Measurements from ENCODE around the gene RAD51C.

DNA sequence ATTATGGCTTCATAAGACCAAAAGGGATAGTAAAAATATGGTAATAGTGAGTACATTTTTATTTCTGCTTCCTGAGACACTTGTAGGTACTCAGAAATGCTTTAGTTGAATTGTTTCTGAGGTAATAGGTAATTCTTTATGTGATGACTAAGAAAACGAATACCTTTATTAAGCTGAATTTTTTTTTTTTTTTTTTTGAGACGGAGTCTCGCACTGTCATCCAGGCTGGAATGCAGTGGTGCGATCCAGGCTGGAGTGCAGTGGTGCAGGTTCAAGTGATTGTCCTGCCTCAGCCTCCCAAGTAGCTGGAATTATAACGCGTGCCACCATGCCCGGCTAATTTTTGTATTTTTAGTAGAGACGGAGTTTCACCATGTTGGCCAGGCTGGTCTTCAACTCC lies 1.9 kb downstream of the RAD51C start:
- TF ChIP-seq, protein P1, sequence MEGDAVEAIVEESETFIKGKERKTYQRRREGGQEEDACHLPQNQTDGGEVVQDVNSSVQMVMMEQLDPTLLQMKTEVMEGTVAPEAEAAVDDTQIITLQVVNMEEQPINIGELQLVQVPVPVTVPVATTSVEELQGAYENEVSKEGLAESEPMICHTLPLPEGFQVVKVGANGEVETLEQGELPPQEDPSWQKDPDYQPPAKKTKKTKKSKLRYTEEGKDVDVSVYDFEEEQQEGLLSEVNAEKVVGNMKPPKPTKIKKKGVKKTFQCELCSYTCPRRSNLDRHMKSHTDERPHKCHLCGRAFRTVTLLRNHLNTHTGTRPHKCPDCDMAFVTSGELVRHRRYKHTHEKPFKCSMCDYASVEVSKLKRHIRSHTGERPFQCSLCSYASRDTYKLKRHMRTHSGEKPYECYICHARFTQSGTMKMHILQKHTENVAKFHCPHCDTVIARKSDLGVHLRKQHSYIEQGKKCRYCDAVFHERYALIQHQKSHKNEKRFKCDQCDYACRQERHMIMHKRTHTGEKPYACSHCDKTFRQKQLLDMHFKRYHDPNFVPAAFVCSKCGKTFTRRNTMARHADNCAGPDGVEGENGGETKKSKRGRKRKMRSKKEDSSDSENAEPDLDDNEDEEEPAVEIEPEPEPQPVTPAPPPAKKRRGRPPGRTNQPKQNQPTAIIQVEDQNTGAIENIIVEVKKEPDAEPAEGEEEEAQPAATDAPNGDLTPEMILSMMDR (IDR thresholded peaks at IDR 0.05), result no peak
- TF ChIP-seq EZH2 (IDR thresholded peaks at IDR 0.05) (no peak), EZH2phosphoT487 (IDR thresholded peaks at IDR 0.05) (no peak)

Data from neural progenitor cell (in vitro differentiated cells).